Peyer's patch (tissue), 4 donors: ENCODE data around the gene PRMT6. TPM values are rescaled to one million over a fixed set of nuclear protein-coding genes. Genes with fewer than 3 reads are reported as not detected.

ENCODE experiments used
- DNase-seq, 3 donors: peaks; one replicate each; pipeline ENCODE4 v3.0.0-alpha.2; 2017 to 2019
- H3K27ac ChIP-seq, 4 donors: fragments of 200-600 bp; sonication (generic); one replicate each; pipeline ENCODE4 v1.5.1; 2016 to 2019
- H3K27me3 ChIP-seq, 2 donors: fragments of 200-600 bp; sonication (generic); one replicate each; pipeline ENCODE4 v1.5.1; 2019
- H3K36me3 ChIP-seq, 3 donors: fragments of 200-600 bp; sonication (generic); one replicate each; pipeline ENCODE4 v1.5.1; 2016 to 2019
- H3K4me1 ChIP-seq, 4 donors: fragments of 200-600 bp; sonication (generic); one replicate each; pipeline ENCODE4 v1.5.1; 2016 to 2019
- H3K4me3 ChIP-seq, 4 donors: fragments of 200-600 bp; sonication (generic); 1 replicate in 3 of 4; 2 replicates in 1 of 4; pipeline ENCODE4 v1.5.1; 2016 to 2019; ENCODE audit warnings: mild to moderate bottlenecking in 1 of 4
- H3K9me3 ChIP-seq, 4 donors: fragments of 200-600 bp; sonication (generic); one replicate each; pipeline ENCODE4 v1.5.1; 2016 to 2019; ENCODE audit warnings: mild to moderate bottlenecking in 1 of 4
- CTCF ChIP-seq, 6 experiments: fragments of 450-650 bp in 4 of 6; fragments of 200-600 bp in 2 of 6; sonication (generic) in 1 of 6; IDR thresholded peaks; one replicate each; pipeline ENCODE4 v1.5.1; 2017 to 2019; ENCODE audit warnings: antibody characterized with exemption in 6 of 6, mild to moderate bottlenecking in 3 of 6, moderate library complexity in 1 of 6
- POLR2A ChIP-seq, 2 donors: fragments of 450-650 bp; IDR thresholded peaks; one replicate each; pipeline ENCODE4 v1.5.1; 2017; ENCODE audit warnings: antibody characterized with exemption in 2 of 2, mild to moderate bottlenecking in 2 of 2, moderate library complexity in 2 of 2
- total RNA-seq, 4 donors: library from RNA; depleted of rRNA; stranded (reverse); fragments of >200 nt; gene quantifications; one replicate each; pipeline ENCODE4 v1.1.0, GENCODE V29; 2016

Gene PRMT6
- total RNA-seq, 4 donors from 2014 or later = 6.8 to 19.8 (median 11.6) TPM

GRCh38 chr1:107098961-107099360 lies 42.5 kb downstream of the PRMT6 start:
- TF ChIP-seq CTCF (IDR thresholded peaks at IDR 0.05) = no peak
- no peak for TF ChIP-seq POLR2A (IDR thresholded peaks at IDR 0.05)
- H3K27ac ChIP-seq = no peak overlapping the region
- H3K9me3 ChIP-seq = no peaks in the 10 kb centered on the region
- no peaks in the 10 kb centered on the region for H3K4me1 ChIP-seq
- H3K27me3 ChIP-seq = no peaks in the 10 kb centered on the region
- H3K4me3 ChIP-seq = no peak overlapping the region
- no peaks in the 10 kb centered on the region for H3K36me3 ChIP-seq
- DNase-seq = no peak

GRCh38 chr1:107100331-107100984 lies 44.0 kb downstream of the PRMT6 start:
- Histone ChIP-seq H3K9me3 (no peaks in the 10 kb centered on the region), H3K36me3 (no peaks in the 10 kb centered on the region), H3K4me3 (no peak overlapping the region), H3K27me3 (no peaks in the 10 kb centered on the region), H3K27ac (no peak overlapping the region), H3K4me1 (no peaks in the 10 kb centered on the region)
- TF ChIP-seq POLR2A (IDR thresholded peaks at IDR 0.05) (no peak), CTCF (IDR thresholded peaks at IDR 0.05) (no peak)
- DNase-seq = no peak

- H3K27ac ChIP-seq = no peak overlapping the region
- TF ChIP-seq POLR2A (IDR thresholded peaks at IDR 0.05) = no peak
- TF ChIP-seq CTCF (IDR thresholded peaks at IDR 0.05) = no peak
- no peaks in the 10 kb centered on the region for H3K36me3 ChIP-seq
- H3K4me1 ChIP-seq = no peaks in the 10 kb centered on the region
- no peaks in the 10 kb centered on the region for H3K9me3 ChIP-seq
- no peak overlapping the region for H3K4me3 ChIP-seq
- H3K27me3 ChIP-seq = no peaks in the 10 kb centered on the region
- DNase-seq = no peak
Measured at GRCh38 chr1:107105914-107106313, 49.4 kb downstream of the PRMT6 start.

Other genes starting within 250 kb of the PRMT6 start
- 10 to 100 TPM in 1 of 4 donors, not detected in 3; 17.3 TPM for gene NTNG1, start 84.4 kb downstream of the PRMT6 start, total RNA-seq